Measurements from ENCODE around the gene KCNIP1. TPM values are rescaled to one million over a fixed set of nuclear protein-coding genes. Genes with fewer than 3 reads are reported as not detected.
A peak's percentile ranks its signal among the peaks of the same experiment; 100 is the strongest.

KCNIP1 gene
- polyA plus RNA-seq, 2 donors: 0.04 TPM; not detected in 1

- no peaks in the 10 kb centered on the region for H3K36me3 ChIP-seq (ENCODE audit: control insufficient read depth in 2 of 2, insufficient read depth in 2 of 2, low read length in 1 of 2)
- no peak overlapping the region for H3K27ac ChIP-seq (ENCODE audit: low read depth in 2 of 2, low read length in 1 of 2)
- H3K4me3 ChIP-seq (ENCODE audit: low read depth in 1 of 2, low read length in 2 of 2): no peak overlapping the region
- H3K4me1 ChIP-seq (ENCODE audit: control insufficient read depth in 2 of 2, insufficient read depth in 2 of 2, low read length in 1 of 2): no peaks in the 10 kb centered on the region
- H3K9me3 ChIP-seq (ENCODE audit: control insufficient read depth in 2 of 2, insufficient read depth in 1 of 2, low read depth in 1 of 2, low read length in 1 of 2): no peaks in the 10 kb centered on the region
- 81 to 91% methylated on average over 13 of the region's 13 CpGs for WGBS, 2 donors
- no peaks in the 10 kb centered on the region for H3K27me3 ChIP-seq (ENCODE audit: control insufficient read depth in 1 of 2, insufficient read depth in 2 of 2, low read length in 2 of 2)
Observed at GRCh38 chr5:170626507-170627150, 122.8 kb downstream of the KCNIP1 start.

- Histone ChIP-seq H3K9me3 (ENCODE audit: control insufficient read depth in 2 of 2, insufficient read depth in 1 of 2, low read depth in 1 of 2, low read length in 1 of 2) (no peaks in the 10 kb centered on the region), H3K27me3 (ENCODE audit: control insufficient read depth in 1 of 2, insufficient read depth in 2 of 2, low read length in 2 of 2) (no peaks in the 10 kb centered on the region), H3K36me3 (ENCODE audit: control insufficient read depth in 2 of 2, insufficient read depth in 2 of 2, low read length in 1 of 2) (no peaks in the 10 kb centered on the region), H3K4me3 (ENCODE audit: low read depth in 1 of 2, low read length in 2 of 2) (no peak overlapping the region), H3K4me1 (ENCODE audit: control insufficient read depth in 2 of 2, insufficient read depth in 2 of 2, low read length in 1 of 2) (no peaks in the 10 kb centered on the region), H3K27ac (ENCODE audit: low read depth in 2 of 2, low read length in 1 of 2) (no peak overlapping the region)
- 84 to 86% methylated on average over 3 of the region's 3 CpGs for WGBS, 2 donors
Observed at GRCh38 chr5:170627271-170627670, 123.5 kb downstream of the KCNIP1 start.

GRCh38 chr5:170628028-170628427 is 124.2 kb downstream of the KCNIP1 start:
- no peaks in the 10 kb centered on the region for H3K36me3 ChIP-seq (ENCODE audit: control insufficient read depth in 2 of 2, insufficient read depth in 2 of 2, low read length in 1 of 2)
- H3K9me3 ChIP-seq (ENCODE audit: control insufficient read depth in 2 of 2, insufficient read depth in 1 of 2, low read depth in 1 of 2, low read length in 1 of 2): no peaks in the 10 kb centered on the region
- no peak overlapping the region for H3K27ac ChIP-seq (ENCODE audit: low read depth in 2 of 2, low read length in 1 of 2)
- 93% methylated on average over 8 of the region's 8 CpGs for WGBS, 2 donors
- H3K4me1 ChIP-seq (ENCODE audit: control insufficient read depth in 2 of 2, insufficient read depth in 2 of 2, low read length in 1 of 2): no peaks in the 10 kb centered on the region
- H3K27me3 ChIP-seq (ENCODE audit: control insufficient read depth in 1 of 2, insufficient read depth in 2 of 2, low read length in 2 of 2): no peaks in the 10 kb centered on the region
- no peak overlapping the region for H3K4me3 ChIP-seq (ENCODE audit: low read depth in 1 of 2, low read length in 2 of 2)

- WGBS, 2 donors: 84 to 86% methylated on average over 19 of the region's 19 CpGs
- Histone ChIP-seq H3K36me3 (ENCODE audit: control insufficient read depth in 2 of 2, insufficient read depth in 2 of 2, low read length in 1 of 2) (no peaks in the 10 kb centered on the region), H3K4me1 (ENCODE audit: control insufficient read depth in 2 of 2, insufficient read depth in 2 of 2, low read length in 1 of 2) (peaks cover 0 to 3% of the 10 kb centered on the region in 2 donors), H3K27me3 (ENCODE audit: control insufficient read depth in 1 of 2, insufficient read depth in 2 of 2, low read length in 2 of 2) (no peaks in the 10 kb centered on the region), H3K4me3 (ENCODE audit: low read depth in 1 of 2, low read length in 2 of 2) (no peak overlapping the region), H3K9me3 (ENCODE audit: control insufficient read depth in 2 of 2, insufficient read depth in 1 of 2, low read depth in 1 of 2, low read length in 1 of 2) (no peaks in the 10 kb centered on the region), H3K27ac (ENCODE audit: low read depth in 2 of 2, low read length in 1 of 2) (no peak overlapping the region)
Observed at GRCh38 chr5:170628691-170629565, 125.1 kb downstream of the KCNIP1 start.

- Histone ChIP-seq H3K4me3 (ENCODE audit: low read depth in 1 of 2, low read length in 2 of 2) (no peak overlapping the region), H3K9me3 (ENCODE audit: control insufficient read depth in 2 of 2, insufficient read depth in 1 of 2, low read depth in 1 of 2, low read length in 1 of 2) (no peaks in the 10 kb centered on the region), H3K27me3 (ENCODE audit: control insufficient read depth in 1 of 2, insufficient read depth in 2 of 2, low read length in 2 of 2) (no peaks in the 10 kb centered on the region), H3K27ac (ENCODE audit: low read depth in 2 of 2, low read length in 1 of 2) (no peak overlapping the region), H3K4me1 (ENCODE audit: control insufficient read depth in 2 of 2, insufficient read depth in 2 of 2, low read length in 1 of 2) (peaks cover 0 to 6% of the 10 kb centered on the region in 2 donors), H3K36me3 (ENCODE audit: control insufficient read depth in 2 of 2, insufficient read depth in 2 of 2, low read length in 1 of 2) (no peaks in the 10 kb centered on the region)
- WGBS, 2 donors: 77 to 79% methylated on average over 7 of the region's 7 CpGs
Observed at GRCh38 chr5:170629566-170630175, 125.9 kb downstream of the KCNIP1 start.

GRCh38 chr5:170630226-170630625 is 126.4 kb downstream of the KCNIP1 start:
- no peaks in the 10 kb centered on the region for H3K36me3 ChIP-seq (ENCODE audit: control insufficient read depth in 2 of 2, insufficient read depth in 2 of 2, low read length in 1 of 2)
- H3K27ac ChIP-seq (ENCODE audit: low read depth in 2 of 2, low read length in 1 of 2): no peak overlapping the region
- H3K27me3 ChIP-seq (ENCODE audit: control insufficient read depth in 1 of 2, insufficient read depth in 2 of 2, low read length in 2 of 2): no peaks in the 10 kb centered on the region
- H3K4me3 ChIP-seq (ENCODE audit: low read depth in 1 of 2, low read length in 2 of 2): no peak overlapping the region
- peaks cover 0 to 6% of the 10 kb centered on the region in 2 donors for H3K4me1 ChIP-seq (ENCODE audit: control insufficient read depth in 2 of 2, insufficient read depth in 2 of 2, low read length in 1 of 2)
- WGBS, 2 donors: 85 to 87% methylated on average over 8 of the region's 8 CpGs
- H3K9me3 ChIP-seq (ENCODE audit: control insufficient read depth in 2 of 2, insufficient read depth in 1 of 2, low read depth in 1 of 2, low read length in 1 of 2): no peaks in the 10 kb centered on the region

GRCh38 chr5:170630711-170631141 is 126.9 kb downstream of the KCNIP1 start:
- no peaks in the 10 kb centered on the region for H3K9me3 ChIP-seq (ENCODE audit: control insufficient read depth in 2 of 2, insufficient read depth in 1 of 2, low read depth in 1 of 2, low read length in 1 of 2)
- 47 to 54% methylated on average over 3 of the region's 3 CpGs for WGBS, 2 donors
- H3K27me3 ChIP-seq (ENCODE audit: control insufficient read depth in 1 of 2, insufficient read depth in 2 of 2, low read length in 2 of 2): no peaks in the 10 kb centered on the region
- H3K36me3 ChIP-seq (ENCODE audit: control insufficient read depth in 2 of 2, insufficient read depth in 2 of 2, low read length in 1 of 2): no peaks in the 10 kb centered on the region
- no peak overlapping the region for H3K27ac ChIP-seq (ENCODE audit: low read depth in 2 of 2, low read length in 1 of 2)
- H3K4me3 ChIP-seq (ENCODE audit: low read depth in 1 of 2, low read length in 2 of 2): no peak overlapping the region
- H3K4me1 ChIP-seq (ENCODE audit: control insufficient read depth in 2 of 2, insufficient read depth in 2 of 2, low read length in 1 of 2): peaks cover 0 to 6% of the 10 kb centered on the region in 2 donors

GRCh38 chr5:170631466-170632195 is 127.8 kb downstream of the KCNIP1 start:
- peaks cover 0 to 6% of the 10 kb centered on the region in 2 donors for H3K4me1 ChIP-seq (ENCODE audit: control insufficient read depth in 2 of 2, insufficient read depth in 2 of 2, low read length in 1 of 2)
- H3K9me3 ChIP-seq (ENCODE audit: control insufficient read depth in 2 of 2, insufficient read depth in 1 of 2, low read depth in 1 of 2, low read length in 1 of 2): no peaks in the 10 kb centered on the region
- WGBS, 2 donors: 38 to 45% methylated on average over 16 of the region's 16 CpGs
- H3K27ac ChIP-seq (ENCODE audit: low read depth in 2 of 2, low read length in 1 of 2): no peak overlapping the region
- H3K4me3 ChIP-seq (ENCODE audit: low read depth in 1 of 2, low read length in 2 of 2): no peak overlapping the region
- H3K27me3 ChIP-seq (ENCODE audit: control insufficient read depth in 1 of 2, insufficient read depth in 2 of 2, low read length in 2 of 2): no peaks in the 10 kb centered on the region
- no peaks in the 10 kb centered on the region for H3K36me3 ChIP-seq (ENCODE audit: control insufficient read depth in 2 of 2, insufficient read depth in 2 of 2, low read length in 1 of 2)

- no peak overlapping the region for H3K4me3 ChIP-seq (ENCODE audit: low read depth in 1 of 2, low read length in 2 of 2)
- 36 to 40% methylated on average over 19 of the region's 19 CpGs for WGBS, 2 donors
- no peaks in the 10 kb centered on the region for H3K36me3 ChIP-seq (ENCODE audit: control insufficient read depth in 2 of 2, insufficient read depth in 2 of 2, low read length in 1 of 2)
- no peaks in the 10 kb centered on the region for H3K9me3 ChIP-seq (ENCODE audit: control insufficient read depth in 2 of 2, insufficient read depth in 1 of 2, low read depth in 1 of 2, low read length in 1 of 2)
- H3K27ac ChIP-seq (ENCODE audit: low read depth in 2 of 2, low read length in 1 of 2): peak overlapping the region in 1 of 2 donors; percentile 36
- H3K4me1 ChIP-seq (ENCODE audit: control insufficient read depth in 2 of 2, insufficient read depth in 2 of 2, low read length in 1 of 2): peaks cover 0 to 6% of the 10 kb centered on the region in 2 donors
- H3K27me3 ChIP-seq (ENCODE audit: control insufficient read depth in 1 of 2, insufficient read depth in 2 of 2, low read length in 2 of 2): no peaks in the 10 kb centered on the region
Observed at GRCh38 chr5:170632266-170632984, 128.6 kb downstream of the KCNIP1 start.
